Activated CD4-positive, alpha-beta T cell treated with anti-CD3 and anti-CD28 coated beads for 36 hours (primary cell): Measurements from ENCODE around the gene CPED1. TPM values are rescaled to one million over a fixed set of nuclear protein-coding genes. Genes with fewer than 3 reads are reported as not detected.
"Not testable (repeated sequence)": the region's sequence is repeated elsewhere in the genome, so short reads cannot be mapped to it uniquely, and the experiment has no call there.

Source experiments
- ATAC-seq: fragments of 200-7000 bp; cut with Tn5 transposase; one replicate; pipeline ENCODE4 v1.10.0; 2021; ENCODE audit warnings: mild to moderate bottlenecking, moderate library complexity
- CTCF ChIA-PET: fragments of 350-600 bp; sonication (Branson Sonifier 250); formaldehyde crosslinking; loops from one replicate; lab custom pipeline; 2021; ENCODE audit warnings: antibody characterized with exemption; lab: Charles Lee
- POLR2A ChIA-PET: fragments of 350-600 bp; sonication (Branson Sonifier 250); formaldehyde crosslinking; loops from one replicate; lab custom pipeline; 2021; ENCODE audit warnings: antibody characterized with exemption, inconsistent platforms; lab: Charles Lee
- DNase-seq: peaks from one replicate; pipeline ENCODE4 v3.0.0-alpha.2; 2020
- H3K27ac Mint-ChIP-seq: one replicate; pipeline ENCODE4 v1.8.0; 2021; ENCODE audit warnings: mixed read lengths
- H3K27me3 Mint-ChIP-seq: one replicate; pipeline ENCODE4 v1.8.0; 2021; ENCODE audit warnings: mixed read lengths
- H3K36me3 Mint-ChIP-seq: one replicate; pipeline ENCODE4 v1.8.0; 2021; ENCODE audit warnings: low read depth, mixed read lengths
- H3K4me1 Mint-ChIP-seq: one replicate; pipeline ENCODE4 v1.8.0; 2021; ENCODE audit warnings: mixed read lengths
- H3K4me3 Mint-ChIP-seq: one replicate; pipeline ENCODE4 v1.8.0; 2021; ENCODE audit warnings: mild to moderate bottlenecking, moderate library complexity, mixed read lengths
- H3K9me3 Mint-ChIP-seq: one replicate; pipeline ENCODE4 v1.8.0; 2021; ENCODE audit warnings: low read depth, mixed read lengths
- intact Hi-C, 2 experiments: fragments of 100-400 bp; cut with DNase I in 1 of 2; cut with micrococcal nuclease in 1 of 2; formaldehyde crosslinking; loops; one replicate each; pipeline versions ENCODE4 v1.14.2 to v1.15.1; 2022 to 2024; cut with DNase I, micrococcal nuclease
- total RNA-seq, 2 experiments: library from RNA; stranded (reverse); gene quantifications; one replicate each; pipeline ENCODE4 v1.2.3, GENCODE V29; 2021

CPED1 gene
- total RNA-seq, 2 experiments from 2014 or later, result not detected

- H3K4me1 Mint-ChIP-seq, result no peaks in the 10 kb centered on the region
- ATAC-seq (no peak), DNase-seq (no peak)
- H3K27me3 Mint-ChIP-seq, result peaks cover 10% of the 10 kb centered on the region
- no peaks in the 10 kb centered on the region for H3K36me3 Mint-ChIP-seq
- POLR2A ChIA-PET, result interaction anchor here (0.6 kb wide), 1 partner anchor 26 kb away, joined by 3 read pairs; no protein-coding TSS in a partner anchor
- CTCF ChIA-PET, result no interaction called here
- no peak overlapping the region for H3K4me3 Mint-ChIP-seq
- no peak overlapping the region for H3K27ac Mint-ChIP-seq
- H3K9me3 Mint-ChIP-seq, result no peaks in the 10 kb centered on the region
- intact Hi-C loops, result no loop called here
Observed at GRCh38 chr7:121196286-121196685, 207.8 kb downstream of the CPED1 start.

GRCh38 chr7:121197455-121197854 lies 208.9 kb downstream of the CPED1 start:
- no peaks in the 10 kb centered on the region for H3K4me1 Mint-ChIP-seq
- H3K4me3 Mint-ChIP-seq, result no peak overlapping the region
- H3K36me3 Mint-ChIP-seq, result no peaks in the 10 kb centered on the region
- intact Hi-C loops, result no loop called here
- CTCF ChIA-PET, result interaction anchor here (1.3 to 1.4 kb wide), 2 partner anchors 48 to 89 kb away, joined by 3 to 4 read pairs; no protein-coding TSS in a partner anchor
- DNase-seq, result no peak
- ATAC-seq, result no peak
- H3K27ac Mint-ChIP-seq, result no peak overlapping the region
- POLR2A ChIA-PET, result no interaction called here
- H3K27me3 Mint-ChIP-seq, result peaks cover 10% of the 10 kb centered on the region
- H3K9me3 Mint-ChIP-seq, result no peaks in the 10 kb centered on the region

GRCh38 chr7:121198502-121198901 lies 210.0 kb downstream of the CPED1 start:
- Mint-ChIP-seq H3K4me3 (no peak overlapping the region), H3K9me3 (no peaks in the 10 kb centered on the region), H3K27ac (no peak overlapping the region), H3K4me1 (no peaks in the 10 kb centered on the region), H3K27me3 (peaks cover 10% of the 10 kb centered on the region), H3K36me3 (no peaks in the 10 kb centered on the region)
- intact Hi-C loops, result no loop called here
- CTCF ChIA-PET, result interaction anchor here (1.4 kb wide), 1 partner anchor 49 kb away, joined by 3 read pairs; no protein-coding TSS in a partner anchor
- no peak for DNase-seq
- ATAC-seq, result no peak
- POLR2A ChIA-PET, result no interaction called here

GRCh38 chr7:121202125-121202524 lies 213.6 kb downstream of the CPED1 start:
- POLR2A ChIA-PET, result no interaction called here
- Mint-ChIP-seq H3K9me3 (no peaks in the 10 kb centered on the region), H3K27ac (no peak overlapping the region), H3K4me1 (no peaks in the 10 kb centered on the region), H3K27me3 (peaks cover 10% of the 10 kb centered on the region), H3K4me3 (no peak overlapping the region), H3K36me3 (no peaks in the 10 kb centered on the region)
- intact Hi-C loops, result no loop called here
- CTCF ChIA-PET, result no interaction called here
- no peak for DNase-seq
- ATAC-seq, result no peak

- CTCF ChIA-PET, result no interaction called here
- no peaks in the 10 kb centered on the region for H3K36me3 Mint-ChIP-seq
- no peaks in the 10 kb centered on the region for H3K9me3 Mint-ChIP-seq
- H3K27me3 Mint-ChIP-seq, result peaks cover 5% of the 10 kb centered on the region
- intact Hi-C loops, result no loop called here
- no peak for DNase-seq
- H3K4me3 Mint-ChIP-seq, result no peak overlapping the region
- ATAC-seq, result no peak
- H3K4me1 Mint-ChIP-seq, result no peaks in the 10 kb centered on the region
- H3K27ac Mint-ChIP-seq, result no peak overlapping the region
- POLR2A ChIA-PET, result no interaction called here
Observed at GRCh38 chr7:121202834-121203233, 214.3 kb downstream of the CPED1 start.

GRCh38 chr7:121204537-121204936 lies 216.0 kb downstream of the CPED1 start:
- Mint-ChIP-seq H3K36me3 (no peaks in the 10 kb centered on the region), H3K4me1 (no peaks in the 10 kb centered on the region), H3K27ac (no peak overlapping the region), H3K9me3 (no peaks in the 10 kb centered on the region), H3K27me3 (no peaks in the 10 kb centered on the region), H3K4me3 (no peak overlapping the region)
- POLR2A ChIA-PET, result no interaction called here
- CTCF ChIA-PET, result no interaction called here
- intact Hi-C loops, result no loop called here
- no peak for ATAC-seq
- DNase-seq, result no peak

- DNase-seq, result no peak
- Mint-ChIP-seq H3K9me3 (no peaks in the 10 kb centered on the region), H3K36me3 (no peaks in the 10 kb centered on the region), H3K27me3 (no peaks in the 10 kb centered on the region), H3K4me3 (no peak overlapping the region), H3K4me1 (no peaks in the 10 kb centered on the region), H3K27ac (no peak overlapping the region)
- intact Hi-C loops, result no loop called here
- ATAC-seq, result no peak
- ChIA-PET CTCF (no interaction called here), POLR2A (no interaction called here)
Observed at GRCh38 chr7:121205777-121206176, 217.3 kb downstream of the CPED1 start.

GRCh38 chr7:121211253-121211652 lies 222.7 kb downstream of the CPED1 start:
- no peaks in the 10 kb centered on the region for H3K9me3 Mint-ChIP-seq
- no peaks in the 10 kb centered on the region for H3K4me1 Mint-ChIP-seq
- H3K4me3 Mint-ChIP-seq, result no peak overlapping the region
- H3K27me3 Mint-ChIP-seq, result no peaks in the 10 kb centered on the region
- no peaks in the 10 kb centered on the region for H3K36me3 Mint-ChIP-seq
- ChIA-PET CTCF (no interaction called here), POLR2A (no interaction called here)
- intact Hi-C loops, result no loop called here
- no peak overlapping the region for H3K27ac Mint-ChIP-seq
- ATAC-seq (no peak), DNase-seq (no peak)

- POLR2A ChIA-PET, result no interaction called here
- no peaks in the 10 kb centered on the region for H3K9me3 Mint-ChIP-seq
- intact Hi-C loops, result no loop called here
Observed at GRCh38 chr7:121212036-121212435, 223.5 kb downstream of the CPED1 start.

GRCh38 chr7:121214657-121215056 lies 226.1 kb downstream of the CPED1 start:
- Mint-ChIP-seq H3K36me3 (no peaks in the 10 kb centered on the region), H3K4me3 (no peak overlapping the region), H3K27ac (no peak overlapping the region), H3K4me1 (no peaks in the 10 kb centered on the region), H3K27me3 (no peaks in the 10 kb centered on the region), H3K9me3 (no peaks in the 10 kb centered on the region)
- DNase-seq (no peak), ATAC-seq (no peak)
- intact Hi-C loops, result no loop called here
- ChIA-PET POLR2A (no interaction called here), CTCF (interaction anchor here (0.6 kb wide), 1 partner anchor 22 kb away, joined by 3 read pairs; no protein-coding TSS in a partner anchor)

More at GRCh38 chr7:121212036-121212435, 223.5 kb downstream of the CPED1 start:
- Mint-ChIP-seq H3K27ac (no peak overlapping the region), H3K27me3 (no peaks in the 10 kb centered on the region), H3K4me1 (no peaks in the 10 kb centered on the region), H3K4me3 (no peak overlapping the region), H3K36me3 (no peaks in the 10 kb centered on the region)
- ATAC-seq, result no peak
- CTCF ChIA-PET, result interaction anchor here (0.5 kb wide), 1 partner anchor 54 kb away, joined by 4 read pairs; no protein-coding TSS in a partner anchor
- no peak for DNase-seq

GRCh38 chr7:121219026-121219425 lies 230.5 kb downstream of the CPED1 start:
- peaks cover 7% of the 10 kb centered on the region for H3K9me3 Mint-ChIP-seq

GRCh38 chr7:121221108-121221507 lies 232.6 kb downstream of the CPED1 start:
- CTCF ChIA-PET, intact Hi-C loops, ATAC-seq, H3K36me3 Mint-ChIP-seq, H3K4me1 Mint-ChIP-seq, DNase-seq, POLR2A ChIA-PET, H3K4me3 Mint-ChIP-seq, H3K27ac Mint-ChIP-seq, H3K9me3 Mint-ChIP-seq, H3K27me3 Mint-ChIP-seq: not testable (repeated sequence)

More at GRCh38 chr7:121219026-121219425, 230.5 kb downstream of the CPED1 start:
- no peak overlapping the region for H3K27ac Mint-ChIP-seq
- DNase-seq, result no peak
- ATAC-seq, result no peak
- H3K36me3 Mint-ChIP-seq, result no peaks in the 10 kb centered on the region
- H3K4me1 Mint-ChIP-seq, result no peaks in the 10 kb centered on the region
- no peak overlapping the region for H3K4me3 Mint-ChIP-seq
- H3K27me3 Mint-ChIP-seq, result no peaks in the 10 kb centered on the region
- CTCF ChIA-PET, result no interaction called here
- POLR2A ChIA-PET, result no interaction called here
- intact Hi-C loops, result no loop called here
